Endothelial cell of umbilical vein (primary cell): ENCODE results near the gene QDPR.

ENCODE experiments used
- EZH2 ChIP-seq: IDR thresholded peaks from 2 replicates; pipeline ENCODE4 v1.6.1; 2012; ENCODE audit warnings: borderline replicate concordance, low read depth, mild to moderate bottlenecking, moderate library complexity, low read length, inconsistent platforms; ENCODE audit not compliant: severe bottlenecking
- FOS ChIP-seq: IDR thresholded peaks from 2 replicates; pipeline ENCODE4 v1.6.1; 2011; ENCODE audit warnings: mild to moderate bottlenecking, low read length, moderate library complexity, borderline replicate concordance; ENCODE audit not compliant: insufficient read depth
- GATA2 ChIP-seq: IDR thresholded peaks from 2 replicates; pipeline ENCODE4 v1.7.0; 2011; ENCODE audit warnings: low read depth, mild to moderate bottlenecking, moderate library complexity, mixed read lengths, low read length; ENCODE audit not compliant: insufficient read length, insufficient read depth
- JUN ChIP-seq: IDR thresholded peaks from 2 replicates; pipeline ENCODE4 v1.6.1; 2011; ENCODE audit warnings: borderline replicate concordance, low read depth; ENCODE audit not compliant: insufficient read length, insufficient read depth
- MAX ChIP-seq: IDR thresholded peaks from 2 replicates; pipeline ENCODE4 v1.6.1; 2011; ENCODE audit not compliant: insufficient read depth, insufficient read length
- MYC ChIP-seq: IDR thresholded peaks from one replicate; pipeline ENCODE4 v1.6.1; 2011; ENCODE audit warnings: mild to moderate bottlenecking, low read depth, low read length
- POLR2A ChIP-seq: IDR thresholded peaks from 2 replicates; pipeline ENCODE4 v1.6.1; 2012; ENCODE audit warnings: low read depth, mild to moderate bottlenecking, control low read depth, low read length
- POLR2AphosphoS5 ChIP-seq: IDR thresholded peaks from 2 replicates; pipeline ENCODE4 v1.6.1; 2012; ENCODE audit warnings: low read depth, mild to moderate bottlenecking, control low read depth, low read length, moderate library complexity; ENCODE audit not compliant: insufficient read depth
- TF ChIP-seq, protein P1 (sequence below), 2 donors: IDR thresholded peaks; 1 replicate in 1 of 2; 2 replicates in 1 of 2; pipeline ENCODE4 v1.5.1; 2011; ENCODE audit warnings: low read length in 2 of 2, mild to moderate bottlenecking in 2 of 2, moderate library complexity in 2 of 2, control low read depth in 1 of 2, inconsistent platforms in 1 of 2, low read depth in 1 of 2; ENCODE audit not compliant: insufficient read depth in 1 of 2; ENCODE audit errors: extremely low read depth in 1 of 2

DNA sequence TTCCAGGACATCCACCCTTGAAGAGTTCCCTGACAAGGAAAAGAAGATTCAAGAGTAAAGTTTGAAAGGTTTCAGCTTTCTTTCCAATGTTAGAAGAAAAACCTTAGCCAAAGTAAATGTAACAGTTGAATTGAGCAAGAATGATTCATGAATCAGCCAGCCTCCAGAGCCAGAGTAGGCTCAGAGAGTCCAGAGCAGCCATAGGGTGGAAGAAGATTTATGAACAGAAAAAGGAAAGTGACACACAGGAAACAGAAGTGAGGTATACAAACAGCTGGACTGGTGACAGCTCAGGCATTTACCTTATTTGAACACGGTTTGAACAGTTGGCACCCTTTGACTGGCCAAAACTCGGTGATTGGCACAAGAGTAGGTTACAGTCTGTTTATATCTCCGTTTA is 63.2 kb downstream of the QDPR start:
- TF ChIP-seq, protein P1, sequence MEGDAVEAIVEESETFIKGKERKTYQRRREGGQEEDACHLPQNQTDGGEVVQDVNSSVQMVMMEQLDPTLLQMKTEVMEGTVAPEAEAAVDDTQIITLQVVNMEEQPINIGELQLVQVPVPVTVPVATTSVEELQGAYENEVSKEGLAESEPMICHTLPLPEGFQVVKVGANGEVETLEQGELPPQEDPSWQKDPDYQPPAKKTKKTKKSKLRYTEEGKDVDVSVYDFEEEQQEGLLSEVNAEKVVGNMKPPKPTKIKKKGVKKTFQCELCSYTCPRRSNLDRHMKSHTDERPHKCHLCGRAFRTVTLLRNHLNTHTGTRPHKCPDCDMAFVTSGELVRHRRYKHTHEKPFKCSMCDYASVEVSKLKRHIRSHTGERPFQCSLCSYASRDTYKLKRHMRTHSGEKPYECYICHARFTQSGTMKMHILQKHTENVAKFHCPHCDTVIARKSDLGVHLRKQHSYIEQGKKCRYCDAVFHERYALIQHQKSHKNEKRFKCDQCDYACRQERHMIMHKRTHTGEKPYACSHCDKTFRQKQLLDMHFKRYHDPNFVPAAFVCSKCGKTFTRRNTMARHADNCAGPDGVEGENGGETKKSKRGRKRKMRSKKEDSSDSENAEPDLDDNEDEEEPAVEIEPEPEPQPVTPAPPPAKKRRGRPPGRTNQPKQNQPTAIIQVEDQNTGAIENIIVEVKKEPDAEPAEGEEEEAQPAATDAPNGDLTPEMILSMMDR (IDR thresholded peaks at IDR 0.05; ENCODE audit: extremely low read depth in 1 of 2, insufficient read depth in 1 of 2, low read depth in 1 of 2, low read length in 2 of 2) = no peak
- TF ChIP-seq EZH2 = no peak
- TF ChIP-seq MAX = no peak
- peak; percentile 48 for TF ChIP-seq FOS
- TF ChIP-seq POLR2A = no peak
- no peak for TF ChIP-seq GATA2
- no peak for TF ChIP-seq POLR2AphosphoS5
- no peak for TF ChIP-seq MYC
- peak; percentile 28 for TF ChIP-seq JUN
